ENCODE measurements around the gene KLK7.

The KLK7 gene

GRCh38 chr19:50983625-50984292 lies at the start of gene KLK7:
Gene KLK7, minus strand, starts transcription at chr19:50983917. Its CDS starts 1,518 bp downstream, at chr19:50982399.
- DNase-seq: no peak

- no peak for DNase-seq
Measured at GRCh38 chr19:51031880-51032225, 48.1 kb upstream of the KLK7 start.

GRCh38 chr19:51031220-51031879 lies 47.6 kb upstream of the KLK7 start:
- DNase-seq: no peak

GRCh38 chr19:51030631-51031030 lies 46.9 kb upstream of the KLK7 start:
- no peak for DNase-seq

- no peak for DNase-seq
Measured at GRCh38 chr19:51029718-51030117, 46.0 kb upstream of the KLK7 start.

GRCh38 chr19:51027873-51028272 lies 44.2 kb upstream of the KLK7 start:
- no peak for DNase-seq

- no peak for DNase-seq
Measured at GRCh38 chr19:51027126-51027806, 43.5 kb upstream of the KLK7 start.

- DNase-seq: no peak
Measured at GRCh38 chr19:51026554-51026831, 42.8 kb upstream of the KLK7 start, which contains the start of gene KLK11. Gene KLK11, minus strand, starts transcription at chr19:51026616. Its CDS starts 985 bp downstream, at chr19:51025631.

GRCh38 chr19:51025809-51026553 lies 42.3 kb upstream of the KLK7 start:
- DNase-seq: no peak

GRCh38 chr19:51025401-51025800 lies 41.7 kb upstream of the KLK7 start:
- no peak for DNase-seq

- DNase-seq: no peak
Measured at GRCh38 chr19:51024924-51025323, 41.2 kb upstream of the KLK7 start.

- no peak for DNase-seq
Measured at GRCh38 chr19:51023946-51024345, 40.2 kb upstream of the KLK7 start.

GRCh38 chr19:51022526-51022925 lies 38.8 kb upstream of the KLK7 start:
- no peak for DNase-seq

- DNase-seq: no peak
Measured at GRCh38 chr19:51020988-51021651, 37.4 kb upstream of the KLK7 start.

GRCh38 chr19:51019544-51019925 lies 35.8 kb upstream of the KLK7 start, which contains the start of gene KLK10:
Gene KLK10, minus strand, starts transcription at chr19:51019709. Its CDS starts 579 bp downstream, at chr19:51019130.
- no peak for DNase-seq

GRCh38 chr19:51018745-51019543 lies 35.2 kb upstream of the KLK7 start:
- DNase-seq: no peak

- peak; percentile 57 for DNase-seq
Measured at GRCh38 chr19:51016798-51017683, 33.3 kb upstream of the KLK7 start.

GRCh38 chr19:51015691-51016267 lies 32.1 kb upstream of the KLK7 start:
- no peak for DNase-seq

- no peak for DNase-seq
Measured at GRCh38 chr19:51014242-51014641, 30.5 kb upstream of the KLK7 start.

GRCh38 chr19:51012661-51013190 lies 29.0 kb upstream of the KLK7 start:
- DNase-seq: no peak

Measured in femur (tissue), 1 donor.